Activated CD4-positive, alpha-beta T cell treated with anti-CD3 and anti-CD28 coated beads for 24 hours (primary cell): ENCODE measurements around the gene CAPN11.
"Not testable (repeated sequence)": the region's sequence is repeated elsewhere in the genome, so short reads cannot be mapped to it uniquely, and the experiment has no call there.

Experiments used
- DNase-seq, 2 donors: peaks; one replicate each; pipeline ENCODE4 v3.0.0-alpha.2; 2020; ENCODE audit warnings: low read depth in 2 of 2

The CAPN11 gene

DNA sequence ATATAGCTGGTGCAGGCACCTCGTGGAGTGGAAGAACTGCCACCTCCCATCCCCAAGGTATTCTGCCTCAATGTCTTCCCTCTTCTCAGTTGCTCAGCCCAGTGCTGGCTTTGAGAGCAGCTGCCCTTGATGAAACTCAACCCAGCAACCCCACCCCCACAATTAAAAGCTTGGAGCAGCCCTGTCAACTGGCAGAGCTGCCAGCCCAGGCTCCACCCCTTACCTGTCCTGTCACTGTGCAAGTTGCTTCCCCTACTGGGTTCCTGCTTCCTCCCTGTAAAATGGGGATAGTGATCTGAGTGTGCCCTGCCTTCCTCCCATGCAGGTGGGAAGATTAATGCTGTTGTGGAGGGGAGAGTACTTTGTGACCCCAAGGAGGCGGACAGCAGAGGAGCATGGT is 26.7 kb upstream of the CAPN11 start:
- no peak for DNase-seq

DNA sequence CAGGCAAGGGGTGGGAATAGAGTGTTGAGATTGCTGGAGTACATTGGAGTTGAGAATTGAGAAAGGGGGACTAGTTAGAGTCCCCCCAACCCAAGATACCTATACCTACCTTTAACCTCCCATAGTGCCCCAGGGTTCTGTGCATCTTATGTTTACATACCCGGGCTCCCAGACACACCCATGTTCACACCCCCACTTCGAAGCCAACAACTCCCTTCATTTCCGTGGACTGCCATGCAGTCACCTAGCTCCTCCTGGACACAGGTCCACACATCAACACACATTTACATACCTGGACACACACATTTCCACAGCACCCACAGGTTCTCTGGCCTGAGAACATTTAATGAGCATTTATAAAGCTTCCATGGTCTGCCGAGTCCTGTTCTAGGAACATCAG is 26.1 kb upstream of the CAPN11 start:
- DNase-seq: no peak

GRCh38 chr6:44133003-44133931 is 25.4 kb upstream of the CAPN11 start:
- DNase-seq: no peak

DNA sequence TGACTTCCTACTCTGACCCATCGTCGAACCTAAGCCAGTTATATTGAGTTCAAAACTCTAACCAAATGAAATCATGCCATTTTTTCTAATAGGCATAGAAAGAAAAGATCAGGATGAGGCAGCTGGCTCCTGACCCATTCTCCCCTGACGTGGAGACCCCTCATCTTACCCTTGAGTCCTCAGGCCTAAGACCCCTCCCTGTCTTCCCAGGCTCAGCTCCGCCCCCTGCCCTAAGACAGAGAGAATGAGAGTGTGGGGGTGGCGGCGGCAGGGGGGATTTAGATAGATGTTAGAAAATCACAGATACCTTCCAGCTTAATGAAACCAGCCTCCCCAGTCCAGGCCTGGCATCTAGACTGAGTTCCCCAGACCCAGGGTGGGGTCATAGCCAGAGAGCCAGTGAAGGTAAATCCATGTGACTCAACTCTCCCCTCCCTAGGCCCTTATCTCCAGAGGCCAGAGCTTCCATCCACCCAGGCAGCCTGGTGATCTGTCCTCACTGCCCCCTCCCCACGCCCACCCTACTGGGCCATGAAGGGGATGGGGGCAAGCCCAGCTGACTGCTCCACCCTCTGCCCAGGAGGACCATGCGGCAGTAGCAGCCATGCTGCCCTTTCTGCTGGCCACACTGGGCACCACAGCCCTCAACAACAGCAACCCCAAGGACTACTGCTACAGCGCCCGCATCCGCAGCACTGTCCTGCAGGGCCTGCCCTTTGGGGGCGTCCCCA is 24.5 kb upstream of the CAPN11 start:
- no peak for DNase-seq

DNA sequence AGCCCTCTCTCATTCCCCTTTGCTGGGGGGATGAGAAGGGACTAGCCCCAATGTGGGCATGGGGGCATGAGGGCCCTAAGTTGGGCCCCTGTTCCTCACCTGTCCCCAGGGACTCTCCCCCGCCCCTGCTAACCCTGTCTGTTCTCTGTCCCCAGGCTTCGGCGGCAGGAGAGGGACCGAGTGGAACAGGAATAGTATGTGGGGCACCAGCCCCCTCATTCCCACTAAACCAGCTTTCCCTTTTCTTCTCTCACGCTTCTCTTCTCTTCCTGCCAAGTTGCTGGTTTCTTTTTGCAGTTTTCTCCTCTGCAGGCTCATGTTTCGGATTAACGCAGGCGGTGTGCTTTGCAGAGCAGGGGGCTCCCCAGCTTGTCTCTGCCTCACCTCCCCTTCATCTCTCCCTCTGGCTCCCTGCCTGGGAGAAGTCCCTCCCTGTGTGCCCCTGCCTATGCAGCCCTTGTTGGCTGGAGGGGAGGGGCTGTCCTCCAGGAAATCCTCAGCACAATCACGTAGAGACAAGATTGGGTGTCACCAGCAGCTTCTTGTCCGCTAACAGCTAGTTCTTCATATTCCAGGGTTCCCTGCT is 23.4 kb upstream of the CAPN11 start:
- DNase-seq: no peak

DNA sequence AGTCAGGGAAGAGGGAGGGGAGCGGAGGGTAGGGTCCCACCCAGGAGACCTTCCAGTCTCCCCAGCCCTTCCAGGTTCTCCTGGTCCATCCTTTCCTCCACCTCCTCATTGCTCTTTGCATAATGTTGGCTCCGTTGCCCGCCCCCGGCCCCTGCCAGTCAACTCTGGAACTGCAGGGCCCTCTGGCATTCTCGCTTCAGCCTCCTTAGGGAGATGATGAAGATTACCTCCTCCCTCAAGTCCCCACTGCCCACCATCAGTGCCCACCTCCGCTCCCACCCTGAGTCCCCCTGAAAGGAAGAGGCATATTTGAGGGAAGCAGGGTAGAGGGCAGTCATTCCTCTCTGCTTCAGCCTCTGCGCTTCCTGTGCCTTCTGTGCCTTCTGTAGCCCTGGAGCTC is 22.7 kb upstream of the CAPN11 start:
- no peak for DNase-seq

DNA sequence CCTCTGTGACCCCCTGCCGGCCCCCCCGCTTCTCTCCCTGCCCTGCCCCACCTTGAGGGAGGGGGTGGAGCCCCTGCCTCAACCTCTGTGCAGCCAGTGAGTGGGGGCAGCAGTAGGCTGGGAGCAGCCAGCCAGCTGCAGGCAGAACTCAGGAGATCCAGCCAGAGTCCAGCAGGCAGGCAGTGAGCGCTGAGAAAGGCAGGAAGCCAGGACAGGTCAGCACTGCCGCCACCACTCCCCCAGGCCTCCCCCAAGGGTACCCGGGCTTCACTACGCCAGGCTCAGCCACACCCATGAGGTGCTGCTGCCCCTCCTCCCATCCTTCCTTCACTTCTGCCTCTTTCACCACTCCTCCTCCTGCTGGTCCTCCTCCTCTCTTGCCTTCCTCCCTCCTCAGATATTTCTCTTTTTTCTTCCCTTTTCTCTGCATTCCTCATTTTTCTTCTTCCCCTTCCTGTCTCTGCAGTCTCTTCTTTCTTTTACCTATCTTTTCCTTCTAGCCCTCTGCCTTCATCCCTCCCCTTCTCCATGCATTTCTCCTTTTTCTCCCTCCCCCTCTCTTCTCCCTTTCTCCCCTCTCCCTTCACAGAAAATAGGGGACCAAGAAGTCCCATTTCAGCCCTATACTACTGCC is 19.8 kb upstream of the CAPN11 start:
- DNase-seq: no peak

DNA sequence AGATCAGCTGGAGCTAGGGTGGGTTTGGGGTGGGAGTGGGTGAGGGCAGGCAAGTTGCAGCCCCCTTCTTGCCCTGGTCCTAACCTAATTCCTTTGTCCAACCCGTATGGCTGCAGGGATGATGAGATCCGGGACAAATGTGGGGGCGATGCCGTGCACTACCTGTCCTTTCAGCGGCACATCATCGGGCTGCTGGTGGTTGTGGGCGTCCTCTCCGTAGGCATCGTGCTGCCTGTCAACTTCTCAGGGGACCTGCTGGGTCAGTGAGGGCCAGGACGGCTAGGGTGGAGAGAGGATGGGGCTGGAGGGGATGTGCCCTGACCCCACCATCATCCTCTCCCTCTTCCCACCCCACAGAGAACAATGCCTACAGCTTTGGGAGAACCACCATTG is 19.3 kb upstream of the CAPN11 start:
- DNase-seq: no peak

GRCh38 chr6:44142835-44143234 is 15.8 kb upstream of the CAPN11 start:
- no peak for DNase-seq

GRCh38 chr6:44143731-44144130 is 14.9 kb upstream of the CAPN11 start:
- no peak for DNase-seq

DNA sequence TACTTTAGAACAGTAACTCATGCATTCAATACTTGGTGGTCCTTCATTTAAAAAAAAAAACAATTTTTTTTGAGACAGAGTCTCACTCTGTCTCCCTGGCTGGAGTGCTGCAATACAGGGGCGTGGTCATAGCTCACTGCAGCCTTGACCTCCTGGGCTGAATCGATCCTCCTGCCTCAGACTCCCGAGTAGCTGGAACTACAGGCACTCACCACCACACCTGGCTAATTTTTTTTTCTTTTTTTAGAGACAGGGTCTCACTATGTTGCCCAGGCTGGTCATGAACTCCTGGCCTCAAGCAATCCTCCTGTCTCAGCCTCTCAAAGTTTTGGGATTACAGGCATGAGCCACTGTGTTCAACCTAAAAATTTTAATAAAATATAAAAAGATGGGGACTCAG is 14.1 kb upstream of the CAPN11 start:
- not testable (repeated sequence) for DNase-seq

DNA sequence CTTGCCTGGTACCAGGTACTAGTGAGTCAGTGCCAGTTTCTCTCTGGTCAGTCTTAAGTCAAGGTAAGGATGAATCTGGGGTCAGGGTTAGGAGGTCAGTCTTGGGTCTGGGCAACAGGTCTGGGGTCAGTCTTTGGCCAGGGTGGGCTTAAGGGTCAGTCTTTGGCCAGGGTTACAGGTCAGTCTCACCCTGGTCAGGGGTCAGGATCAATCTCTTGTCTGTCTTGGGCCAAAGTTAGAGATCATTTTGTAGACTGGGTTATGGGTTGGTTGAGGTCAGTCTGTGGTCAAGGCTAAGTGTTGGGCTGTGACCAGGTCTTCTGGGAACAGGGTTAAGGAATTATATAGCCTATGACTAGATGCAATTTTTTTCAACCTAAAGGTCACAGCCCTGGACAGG is 12.8 kb upstream of the CAPN11 start:
- DNase-seq: no peak

GRCh38 chr6:44146685-44147084 is 11.9 kb upstream of the CAPN11 start:
- no peak for DNase-seq

GRCh38 chr6:44147256-44147655 is 11.4 kb upstream of the CAPN11 start:
- DNase-seq: no peak

DNA sequence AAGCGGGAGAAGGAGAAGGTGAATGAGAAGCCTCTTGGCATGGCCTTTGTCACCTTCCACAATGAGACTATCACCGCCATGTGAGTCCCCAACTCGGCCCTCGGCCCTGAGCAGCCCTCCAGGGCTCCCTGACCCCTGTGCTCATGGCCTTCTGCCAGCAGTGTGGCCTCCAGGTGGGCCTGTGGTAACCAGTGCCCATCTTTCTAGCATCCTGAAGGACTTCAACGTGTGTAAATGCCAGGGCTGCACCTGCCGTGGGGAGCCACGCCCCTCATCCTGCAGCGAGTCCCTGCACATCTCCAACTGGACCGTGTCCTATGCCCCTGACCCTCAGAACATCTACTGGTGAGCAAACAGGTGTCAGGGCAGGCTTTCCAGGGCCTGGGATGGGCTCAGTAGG is 10.3 kb upstream of the CAPN11 start:
- DNase-seq: no peak

DNA sequence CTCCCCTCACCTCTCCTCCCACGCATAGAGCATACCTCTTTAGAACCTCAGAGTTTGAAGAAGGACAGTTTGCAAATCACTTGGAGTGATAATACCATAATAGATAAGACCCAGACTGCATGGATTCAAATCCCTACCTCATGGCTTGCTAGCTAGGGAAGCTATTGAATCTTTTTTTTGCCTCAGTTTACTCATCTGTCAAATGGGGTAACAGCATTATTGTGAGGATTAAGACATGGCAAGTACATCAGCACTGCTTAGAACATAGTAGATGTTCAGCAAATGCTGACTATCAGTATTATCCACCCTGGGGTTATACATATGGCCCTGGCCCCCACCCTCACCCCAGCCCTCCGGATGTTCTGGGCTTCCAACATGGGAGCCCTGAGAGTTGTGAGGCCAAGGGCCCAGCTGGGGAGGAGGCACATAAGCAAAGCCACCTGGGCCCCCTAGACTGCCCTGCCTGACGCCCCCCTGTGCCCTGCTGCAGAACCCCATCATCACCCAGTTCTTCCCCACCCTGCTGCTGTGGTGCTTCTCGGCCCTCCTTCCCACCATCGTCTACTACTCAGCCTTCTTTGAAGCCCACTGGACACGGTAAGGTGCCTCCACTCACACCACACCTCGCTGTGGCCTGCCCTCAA is 9.1 kb upstream of the CAPN11 start:
- DNase-seq: no peak

GRCh38 chr6:44150317-44150917 is 8.2 kb upstream of the CAPN11 start:
- DNase-seq: no peak

- peak; percentile 69 to 76 for DNase-seq
Measured at GRCh38 chr6:44151348-44152108, 7.1 kb upstream of the CAPN11 start.

- no peak for DNase-seq
Measured at GRCh38 chr6:44152109-44152461, 6.5 kb upstream of the CAPN11 start.

GRCh38 chr6:44152533-44152932 is 6.1 kb upstream of the CAPN11 start:
- no peak for DNase-seq

GRCh38 chr6:44154067-44154466 is 4.6 kb upstream of the CAPN11 start:
- DNase-seq: no peak
